Neural cell (in vitro differentiated cells): ENCODE measurements around the gene EPS8. TPM values are rescaled to one million over a fixed set of nuclear protein-coding genes. Genes with fewer than 3 reads are reported as not detected.

Source experiments
- H2AFZ ChIP-seq: fragments of 200-600, 300-800 bp; sonication (generic), shearing (Covaris generic); 2 replicates; pipeline ENCODE4 v1.6.0; 2014; ENCODE audit warnings: low read depth, mild to moderate bottlenecking, antibody characterized with exemption, low read length, moderate library complexity
- H3F3A ChIP-seq: fragments of 200-600 bp; shearing (Covaris generic); 2 replicates; pipeline ENCODE4 v1.6.1; 2016; ENCODE audit warnings: mild to moderate bottlenecking, moderate library complexity, mixed read lengths, antibody characterized with exemption, low read length; ENCODE audit not compliant: insufficient read depth, poor library complexity, severe bottlenecking
- H3K27ac ChIP-seq: fragments of 200-600, 300-800 bp; sonication (generic), shearing (Covaris generic); 2 replicates; pipeline ENCODE4 v1.5.1; 2014; ENCODE audit warnings: mild to moderate bottlenecking, low read length, moderate library complexity
- H3K27me3 ChIP-seq: fragments of 300-800, 200-600 bp; sonication (generic), shearing (Covaris generic); 2 replicates; pipeline ENCODE4 v1.6.0; 2014; ENCODE audit warnings: mild to moderate bottlenecking, low read depth, low read length, moderate library complexity; ENCODE audit not compliant: insufficient read depth
- H3K36me3 ChIP-seq: fragments of 300-800, 200-600 bp; sonication (generic), shearing (Covaris generic); 2 replicates; pipeline ENCODE4 v1.5.1; 2014; ENCODE audit warnings: mild to moderate bottlenecking, antibody characterized with exemption, low read length, moderate library complexity; ENCODE audit not compliant: insufficient read depth
- H3K4me2 ChIP-seq: fragments of 300-800, 200-600 bp; sonication (generic), shearing (Covaris generic); 2 replicates; pipeline ENCODE4 v1.6.0; 2014; ENCODE audit warnings: mild to moderate bottlenecking, low read length
- H3K4me3 ChIP-seq: fragments of 300-800, 200-600 bp; sonication (generic), shearing (Covaris generic); 2 replicates; pipeline ENCODE4 v1.5.1; 2014; ENCODE audit warnings: mild to moderate bottlenecking, low read length, moderate library complexity
- H3K79me2 ChIP-seq: fragments of 200-600 bp; shearing (Covaris generic); replicated peaks from 2 replicates; pipeline ENCODE4 v1.6.0; 2014; ENCODE audit warnings: mild to moderate bottlenecking, low read length, moderate library complexity; ENCODE audit not compliant: insufficient read depth
- H3K9ac ChIP-seq: fragments of 300-800, 200-600 bp; sonication (generic), shearing (Covaris generic); 2 replicates; pipeline ENCODE4 v1.6.1; 2016; ENCODE audit warnings: mild to moderate bottlenecking, low read length, mixed read lengths
- H3K9me2 ChIP-seq: fragments of 200-600 bp; shearing (Covaris generic); 2 replicates; pipeline ENCODE4 v1.6.1; 2016; ENCODE audit warnings: mild to moderate bottlenecking, low read length, mixed read lengths; ENCODE audit not compliant: insufficient read depth
- H3K9me3 ChIP-seq: fragments of 200-600, 300-800 bp; sonication (generic), shearing (Covaris generic); 2 replicates; pipeline ENCODE4 v1.6.1; 2016; ENCODE audit warnings: mild to moderate bottlenecking, mixed run types, low read length, moderate library complexity, mixed read lengths
- H4K20me1 ChIP-seq: fragments of 200-600 bp; shearing (Covaris generic); 2 replicates; pipeline ENCODE4 v1.6.1; 2016; ENCODE audit warnings: mild to moderate bottlenecking, mixed run types; ENCODE audit not compliant: insufficient read depth
- CTCF ChIP-seq: fragments of 450-650 bp; IDR thresholded peaks from 2 replicates; pipeline ENCODE4 v1.5.1; 2014; ENCODE audit warnings: antibody characterized with exemption, mild to moderate bottlenecking, moderate library complexity; ENCODE audit not compliant: poor library complexity, severe bottlenecking
- EP300 ChIP-seq: fragments of 450-650 bp; conservative IDR thresholded peaks from 2 replicates; pipeline ENCODE4 v1.6.1; 2014; ENCODE audit warnings: antibody characterized with exemption, mild to moderate bottlenecking, moderate library complexity; ENCODE audit not compliant: poor library complexity, severe bottlenecking
- EZH2 ChIP-seq: fragments of 200-600, 300-800 bp; shearing (Covaris generic), sonication (generic); IDR thresholded peaks from 2 replicates; pipeline ENCODE4 v1.6.1; 2014; ENCODE audit warnings: antibody characterized with exemption, low read length, borderline replicate concordance, mild to moderate bottlenecking; ENCODE audit not compliant: insufficient read depth, poor library complexity, severe bottlenecking
- MXI1 ChIP-seq: fragments of 450-650 bp; conservative IDR thresholded peaks from 2 replicates; pipeline ENCODE4 v1.6.1; 2014; ENCODE audit warnings: antibody characterized with exemption, mild to moderate bottlenecking; ENCODE audit not compliant: poor library complexity, severe bottlenecking
- POLR2AphosphoS5 ChIP-seq: IDR thresholded peaks from 2 replicates; pipeline ENCODE4 v1.6.1; 2012
- RAD21 ChIP-seq: fragments of 450-650 bp; conservative IDR thresholded peaks from 2 replicates; pipeline ENCODE4 v1.6.1; 2014; ENCODE audit warnings: antibody characterized with exemption, mild to moderate bottlenecking, moderate library complexity
- REST ChIP-seq: IDR thresholded peaks from 2 replicates; pipeline ENCODE4 v1.6.1; 2012; ENCODE audit warnings: borderline replicate concordance
- SMC3 ChIP-seq: fragments of 450-650 bp; conservative IDR thresholded peaks from 2 replicates; pipeline ENCODE4 v1.6.1; 2014; ENCODE audit warnings: antibody characterized with exemption, mild to moderate bottlenecking, moderate library complexity; ENCODE audit not compliant: poor library complexity
- TAF1 ChIP-seq: IDR thresholded peaks from 2 replicates; pipeline ENCODE4 v1.6.1; 2012; ENCODE audit warnings: low read depth
- polyA plus RNA-seq: library from polyadenylated mRNA; depleted of rRNA; stranded (reverse); fragments of >200 nt; gene quantifications from 2 replicates; pipeline ENCODE4 v1.2.3, GENCODE V29; 2014

EPS8 gene
- polyA plus RNA-seq, 1 donor from 2014 or later, result 12.2 TPM

- H3K36me3 ChIP-seq, result no peaks in the 10 kb centered on the region
- no peaks in the 10 kb centered on the region for H3K9me3 ChIP-seq
- no peaks in the 10 kb centered on the region for H3F3A ChIP-seq
- no peak overlapping the region for H3K4me3 ChIP-seq
- H3K79me2 ChIP-seq, result no peaks in the 10 kb centered on the region
- H3K27ac ChIP-seq, result no peak overlapping the region
- H3K4me2 ChIP-seq, result no peak overlapping the region
- no peaks in the 10 kb centered on the region for H3K9me2 ChIP-seq
- no peaks in the 10 kb centered on the region for H4K20me1 ChIP-seq
- TF ChIP-seq RAD21, result no peak
- no peak for TF ChIP-seq CTCF
- TF ChIP-seq SMC3, result no peak
- TF ChIP-seq REST, result no peak
- TF ChIP-seq POLR2AphosphoS5, result no peak
- TF ChIP-seq TAF1, result no peak
- TF ChIP-seq EZH2, result no peak
- no peak for TF ChIP-seq MXI1
- no peak for TF ChIP-seq EP300
- no peaks in the 10 kb centered on the region for H3K27me3 ChIP-seq
- H2AFZ ChIP-seq, result no peak overlapping the region
- H3K9ac ChIP-seq, result no peak overlapping the region
Observed at GRCh38 chr12:15698377-15698871, 90.8 kb downstream of the EPS8 start.

- Histone ChIP-seq H3K4me3 (no peak overlapping the region), H3K36me3 (no peaks in the 10 kb centered on the region), H3K27ac (no peak overlapping the region), H3K9me2 (no peaks in the 10 kb centered on the region), H2AFZ (no peak overlapping the region), H3K79me2 (no peaks in the 10 kb centered on the region), H3K9ac (no peak overlapping the region), H3F3A (no peaks in the 10 kb centered on the region), H4K20me1 (no peaks in the 10 kb centered on the region), H3K9me3 (no peaks in the 10 kb centered on the region), H3K27me3 (no peaks in the 10 kb centered on the region), H3K4me2 (no peak overlapping the region)
- no peak for TF ChIP-seq MXI1
- TF ChIP-seq SMC3, result no peak
- TF ChIP-seq REST, result no peak
- no peak for TF ChIP-seq EP300
- TF ChIP-seq EZH2, result no peak
- TF ChIP-seq CTCF, result no peak
- TF ChIP-seq TAF1, result no peak
- TF ChIP-seq POLR2AphosphoS5, result no peak
- no peak for TF ChIP-seq RAD21
Observed at GRCh38 chr12:15697201-15697600, 92.0 kb downstream of the EPS8 start.
